ENCODE measurements around the gene ZNF358.

DNA sequence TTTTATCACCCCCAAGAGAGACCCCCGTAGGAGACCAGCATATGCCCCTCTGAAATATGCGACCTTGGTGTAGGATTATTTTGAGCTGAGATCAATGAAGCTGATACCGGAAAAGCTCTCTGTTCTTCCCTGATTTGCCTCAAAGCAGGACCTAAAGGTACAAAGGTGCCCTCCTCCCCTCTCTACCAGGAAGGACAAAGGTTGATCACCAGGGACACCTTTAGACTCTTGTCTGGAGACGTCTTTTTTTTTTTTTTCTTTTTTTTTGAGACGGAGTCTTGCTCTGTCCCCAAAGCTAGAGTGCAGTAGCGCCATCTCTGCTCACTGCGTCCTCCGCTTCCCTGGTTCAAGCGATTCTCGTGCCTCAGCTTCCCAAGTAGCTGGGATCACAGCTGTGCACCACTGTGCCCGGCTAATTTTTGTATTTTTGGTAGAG is 26.3 kb upstream of the ZNF358 start:
- TF ChIP-seq, protein P1, sequence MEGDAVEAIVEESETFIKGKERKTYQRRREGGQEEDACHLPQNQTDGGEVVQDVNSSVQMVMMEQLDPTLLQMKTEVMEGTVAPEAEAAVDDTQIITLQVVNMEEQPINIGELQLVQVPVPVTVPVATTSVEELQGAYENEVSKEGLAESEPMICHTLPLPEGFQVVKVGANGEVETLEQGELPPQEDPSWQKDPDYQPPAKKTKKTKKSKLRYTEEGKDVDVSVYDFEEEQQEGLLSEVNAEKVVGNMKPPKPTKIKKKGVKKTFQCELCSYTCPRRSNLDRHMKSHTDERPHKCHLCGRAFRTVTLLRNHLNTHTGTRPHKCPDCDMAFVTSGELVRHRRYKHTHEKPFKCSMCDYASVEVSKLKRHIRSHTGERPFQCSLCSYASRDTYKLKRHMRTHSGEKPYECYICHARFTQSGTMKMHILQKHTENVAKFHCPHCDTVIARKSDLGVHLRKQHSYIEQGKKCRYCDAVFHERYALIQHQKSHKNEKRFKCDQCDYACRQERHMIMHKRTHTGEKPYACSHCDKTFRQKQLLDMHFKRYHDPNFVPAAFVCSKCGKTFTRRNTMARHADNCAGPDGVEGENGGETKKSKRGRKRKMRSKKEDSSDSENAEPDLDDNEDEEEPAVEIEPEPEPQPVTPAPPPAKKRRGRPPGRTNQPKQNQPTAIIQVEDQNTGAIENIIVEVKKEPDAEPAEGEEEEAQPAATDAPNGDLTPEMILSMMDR (conservative IDR thresholded peaks at IDR 0.05 in 1 of 2, IDR thresholded peaks at IDR 0.05 in 1 of 2; ENCODE audit: low read depth in 1 of 2, low read length in 2 of 2) = no peak
- TF ChIP-seq EZH2 (IDR thresholded peaks at IDR 0.05; ENCODE audit: low read length, missing control alignments) = no peak

Data from fibroblast of lung (primary cell).